Muscle of leg (tissue), 11 donors: ENCODE measurements around the gene PDXP. TPM values are rescaled to one million over a fixed set of nuclear protein-coding genes. Genes with fewer than 3 reads are reported as not detected.
A peak's percentile ranks its signal among the peaks of the same experiment; 100 is the strongest.

Experiments
- DNase-seq: peaks from one replicate; pipeline ENCODE4 v3.0.0; 2013
- H3K27ac ChIP-seq: one replicate; pipeline ENCODE4 v1.5.1; 2013; ENCODE audit warnings: mild to moderate bottlenecking, low read length, control low read depth
- H3K27me3 ChIP-seq: one replicate; pipeline ENCODE4 v1.6.1; 2013; ENCODE audit warnings: low read length; ENCODE audit not compliant: control insufficient read depth, insufficient read depth
- H3K36me3 ChIP-seq: one replicate; pipeline ENCODE4 v1.6.1; 2013; ENCODE audit warnings: low read length; ENCODE audit not compliant: control insufficient read depth, insufficient read depth
- H3K4me1 ChIP-seq: one replicate; pipeline ENCODE4 v1.6.1; 2013; ENCODE audit warnings: low read length; ENCODE audit not compliant: control insufficient read depth, insufficient read depth
- H3K4me3 ChIP-seq: one replicate; pipeline ENCODE4 v1.5.1; 2013; ENCODE audit warnings: low read length, control low read depth
- H3K9me3 ChIP-seq: replicated peaks from 2 replicates; pipeline ENCODE4 v1.6.1; 2013; ENCODE audit warnings: low read depth, low read length; ENCODE audit not compliant: control insufficient read depth
- WGBS: methylation state at CpG from one replicate; pipeline ENCODE4 v1.1.5; 2013; ENCODE audit warnings: missing lambda C conversion rate; ENCODE audit not compliant: insufficient coverage; 5-methylcytosine and 5-hydroxymethylcytosine counted together
- polyA plus RNA-seq, 8 donors: library from polyadenylated mRNA; unstranded; fragments of 120-200 nt; gene quantifications; one replicate each; pipeline versions ENCODE4 v1.2.1 to v1.2.3, GENCODE V29; 2013; ENCODE audit warnings: inconsistent platforms in 1 of 8, low replicate concordance in 1 of 8; ENCODE audit not compliant: insufficient read length in 8 of 8, insufficient read depth in 1 of 8
- total RNA-seq: library from RNA; stranded (reverse); fragments of 120-200 nt; gene quantifications from one replicate; pipeline ENCODE4 v1.2.4, GENCODE V29; 2013

The PDXP gene
- total and polyA plus RNA-seq, 9 donors = 10.8 to 17.8 (median 15.3) TPM

DNA sequence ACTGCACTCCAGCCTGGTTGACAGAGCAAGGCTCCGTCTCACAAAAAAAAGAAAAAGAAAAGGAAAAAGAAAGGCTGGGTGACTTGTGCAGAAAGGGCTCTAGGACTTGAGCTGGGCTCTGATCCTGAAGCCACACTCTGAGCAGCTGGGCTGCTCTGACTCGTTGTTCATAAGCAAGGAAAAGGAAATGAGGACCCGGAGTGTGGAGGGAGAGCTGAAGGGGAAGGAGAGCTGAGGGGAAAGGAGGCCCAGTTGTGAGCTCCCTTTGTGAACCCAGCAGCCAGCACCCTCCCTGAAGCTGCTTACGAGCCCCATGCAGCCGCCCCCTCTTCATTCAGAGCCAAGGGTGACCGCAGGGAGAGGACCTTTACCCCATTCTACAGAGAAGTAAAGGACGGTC is 31.4 kb upstream of the PDXP start:
- Histone ChIP-seq H3K4me1 (peaks cover 61% of the 10 kb centered on the region), H3K27me3 (no peaks in the 10 kb centered on the region), H3K36me3 (peaks cover 78% of the 10 kb centered on the region), H3K4me3 (no peak overlapping the region), H3K9me3 (no peaks in the 10 kb centered on the region), H3K27ac (peak overlapping the region; percentile 53)
- 25% methylated on average over 4 of the region's 7 CpGs for WGBS
- peak; percentile 72 for DNase-seq

DNA sequence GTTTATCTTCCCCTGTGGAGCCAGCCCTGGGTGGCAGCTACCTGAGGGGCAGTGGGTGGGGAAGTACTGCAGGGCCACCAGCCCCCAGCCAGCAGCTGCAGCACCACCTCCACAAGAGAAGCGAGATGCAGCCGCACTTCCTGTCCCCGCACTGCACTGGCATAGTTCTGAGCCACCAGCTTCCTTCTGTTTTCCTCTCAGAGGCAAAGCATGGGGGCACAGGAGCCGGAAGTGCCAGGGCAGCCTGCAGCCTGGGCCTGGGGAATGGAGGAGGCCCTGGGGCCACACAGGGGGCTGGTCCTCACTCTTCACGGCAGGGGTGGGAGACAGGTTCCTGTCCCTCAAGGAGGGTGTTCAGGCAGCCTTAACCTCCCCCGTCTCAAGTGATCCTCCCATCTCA is 31.0 kb upstream of the PDXP start:
- no peaks in the 10 kb centered on the region for H3K27me3 ChIP-seq
- 45% methylated on average over 2 of the region's 6 CpGs for WGBS
- H3K36me3 ChIP-seq = peaks cover 77% of the 10 kb centered on the region
- H3K9me3 ChIP-seq = no peaks in the 10 kb centered on the region
- peaks cover 65% of the 10 kb centered on the region for H3K4me1 ChIP-seq
- H3K27ac ChIP-seq = peak overlapping the region; percentile 53
- no peak overlapping the region for H3K4me3 ChIP-seq
- peak; percentile 55 for DNase-seq

DNA sequence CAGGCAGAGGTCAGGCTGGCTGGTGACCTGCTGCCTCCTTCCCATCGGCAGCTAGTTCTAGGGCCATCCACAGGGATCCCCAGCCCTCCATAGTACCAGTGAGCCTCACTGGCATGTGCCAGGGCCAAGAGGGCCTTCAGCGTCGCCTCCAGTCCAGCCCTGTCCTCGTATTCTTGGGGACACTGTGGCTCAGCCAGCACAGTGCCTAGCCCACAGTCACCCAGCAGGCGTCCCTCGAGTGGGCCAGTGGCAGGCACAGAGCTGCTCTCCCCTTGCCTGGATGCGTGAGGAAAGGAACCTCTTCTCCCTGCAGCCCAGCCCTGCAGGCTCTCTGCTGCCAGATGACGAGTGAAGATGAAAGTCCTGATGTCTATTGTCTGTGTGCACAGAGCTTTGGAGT is 29.7 kb upstream of the PDXP start:
- H3K27ac ChIP-seq = no peak overlapping the region
- peaks cover 70% of the 10 kb centered on the region for H3K4me1 ChIP-seq
- no peak overlapping the region for H3K4me3 ChIP-seq
- H3K27me3 ChIP-seq = no peaks in the 10 kb centered on the region
- peak; percentile 11 for DNase-seq
- H3K36me3 ChIP-seq = peaks cover 73% of the 10 kb centered on the region
- no peaks in the 10 kb centered on the region for H3K9me3 ChIP-seq
- 88% methylated on average over 4 of the region's 8 CpGs for WGBS

DNA sequence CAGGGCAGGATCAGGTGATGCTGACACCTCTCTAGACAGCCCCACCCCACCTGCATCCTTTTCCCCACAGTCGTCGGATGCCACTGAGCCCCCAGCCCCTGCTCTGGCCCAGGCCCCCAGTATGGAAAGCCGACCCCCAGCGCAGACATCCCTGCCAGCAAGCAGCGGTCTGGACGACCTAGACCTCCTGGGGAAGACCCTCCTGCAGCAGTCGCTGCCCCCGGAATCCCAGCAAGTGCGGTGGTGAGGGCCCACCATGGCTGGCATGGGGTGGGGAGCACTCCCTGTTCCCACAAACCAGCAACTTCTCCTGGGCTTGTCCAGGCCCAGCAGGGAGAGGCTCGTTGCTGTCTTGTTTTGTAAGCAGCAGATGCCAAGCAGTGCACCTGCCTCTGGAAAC is 28.6 kb upstream of the PDXP start:
- no peak overlapping the region for H3K27ac ChIP-seq
- no peak for DNase-seq
- no peaks in the 10 kb centered on the region for H3K27me3 ChIP-seq
- H3K4me1 ChIP-seq = peaks cover 71% of the 10 kb centered on the region
- 94% methylated on average over 8 of the region's 10 CpGs for WGBS
- H3K9me3 ChIP-seq = no peaks in the 10 kb centered on the region
- no peak overlapping the region for H3K4me3 ChIP-seq
- peaks cover 66% of the 10 kb centered on the region for H3K36me3 ChIP-seq

DNA sequence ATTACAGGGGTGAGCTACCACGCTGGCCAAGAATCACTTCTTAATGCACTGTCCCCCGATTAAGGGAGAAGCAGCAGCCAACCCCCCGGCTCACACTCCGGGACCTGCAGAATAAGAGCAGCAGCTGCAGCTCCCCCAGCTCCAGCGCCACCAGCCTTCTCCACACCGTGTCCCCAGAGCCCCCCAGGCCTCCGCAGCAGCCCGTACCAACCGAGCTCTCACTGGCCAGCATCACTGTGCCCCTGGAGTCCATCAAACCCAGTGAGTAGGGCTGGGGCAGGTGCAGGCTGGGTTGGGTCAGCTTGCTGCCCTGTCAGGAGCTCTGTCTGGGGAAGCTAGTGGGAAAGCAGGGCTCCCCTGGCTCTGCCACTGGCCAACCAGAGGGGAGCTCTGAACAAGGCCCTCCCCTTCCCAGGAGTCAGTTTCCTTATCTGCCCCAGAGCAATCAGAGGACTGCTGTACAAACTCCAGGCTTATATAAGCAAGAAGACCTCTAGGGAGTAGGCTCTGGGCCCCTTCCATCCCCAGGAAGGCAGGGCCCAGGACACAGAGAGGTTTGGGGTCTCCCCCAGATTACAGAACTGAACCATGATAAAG is 27.6 kb upstream of the PDXP start:
- WGBS = 92% methylated on average over 4 of the region's 9 CpGs
- Histone ChIP-seq H3K36me3 (peaks cover 57% of the 10 kb centered on the region), H3K9me3 (no peaks in the 10 kb centered on the region), H3K4me3 (no peak overlapping the region), H3K27me3 (no peaks in the 10 kb centered on the region), H3K27ac (peak overlapping the region; percentile 87), H3K4me1 (peaks cover 71% of the 10 kb centered on the region)
- peak; percentile 14 for DNase-seq

DNA sequence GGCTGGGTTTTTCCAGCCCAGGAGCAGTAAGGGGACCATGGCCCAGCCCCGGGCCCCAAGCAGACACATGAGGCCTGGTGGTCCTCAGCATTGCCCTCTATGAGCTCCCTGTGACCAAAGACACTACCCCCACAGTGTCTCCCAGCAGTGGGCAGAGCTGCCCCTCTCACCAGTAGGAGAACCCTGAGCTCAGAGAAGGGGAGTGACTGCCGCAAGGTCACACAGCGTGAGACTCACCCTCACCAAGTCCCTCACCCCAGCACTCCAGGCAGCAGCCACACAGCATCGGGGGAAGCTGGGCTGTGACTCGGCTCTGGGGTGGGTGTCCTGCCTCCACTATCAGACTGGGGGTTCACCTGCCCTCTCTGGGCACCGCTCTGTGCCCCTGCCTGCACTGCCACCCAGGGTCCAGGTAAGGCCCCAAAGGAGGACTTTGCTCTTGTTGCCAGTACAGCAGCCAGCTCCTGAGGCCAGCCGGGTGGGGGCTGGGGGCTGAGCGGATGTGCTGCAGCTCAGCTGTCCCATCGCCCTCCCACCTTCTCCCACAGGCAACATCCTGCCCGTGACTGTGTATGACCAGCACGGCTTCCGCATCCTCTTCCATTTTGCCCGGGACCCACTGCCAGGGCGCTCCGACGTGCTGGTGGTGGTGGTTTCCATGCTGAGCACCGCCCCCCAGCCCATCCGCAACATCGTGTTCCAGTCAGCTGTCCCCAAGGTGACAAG is 26.9 kb upstream of the PDXP start:
- Histone ChIP-seq H3K4me3 (no peak overlapping the region), H3K9me3 (no peaks in the 10 kb centered on the region), H3K27me3 (no peaks in the 10 kb centered on the region), H3K36me3 (peaks cover 51% of the 10 kb centered on the region), H3K4me1 (peaks cover 69% of the 10 kb centered on the region), H3K27ac (peak overlapping the region; percentile 87)
- peak; percentile 36 for DNase-seq
- WGBS = 77% methylated on average over 18 of the region's 19 CpGs

DNA sequence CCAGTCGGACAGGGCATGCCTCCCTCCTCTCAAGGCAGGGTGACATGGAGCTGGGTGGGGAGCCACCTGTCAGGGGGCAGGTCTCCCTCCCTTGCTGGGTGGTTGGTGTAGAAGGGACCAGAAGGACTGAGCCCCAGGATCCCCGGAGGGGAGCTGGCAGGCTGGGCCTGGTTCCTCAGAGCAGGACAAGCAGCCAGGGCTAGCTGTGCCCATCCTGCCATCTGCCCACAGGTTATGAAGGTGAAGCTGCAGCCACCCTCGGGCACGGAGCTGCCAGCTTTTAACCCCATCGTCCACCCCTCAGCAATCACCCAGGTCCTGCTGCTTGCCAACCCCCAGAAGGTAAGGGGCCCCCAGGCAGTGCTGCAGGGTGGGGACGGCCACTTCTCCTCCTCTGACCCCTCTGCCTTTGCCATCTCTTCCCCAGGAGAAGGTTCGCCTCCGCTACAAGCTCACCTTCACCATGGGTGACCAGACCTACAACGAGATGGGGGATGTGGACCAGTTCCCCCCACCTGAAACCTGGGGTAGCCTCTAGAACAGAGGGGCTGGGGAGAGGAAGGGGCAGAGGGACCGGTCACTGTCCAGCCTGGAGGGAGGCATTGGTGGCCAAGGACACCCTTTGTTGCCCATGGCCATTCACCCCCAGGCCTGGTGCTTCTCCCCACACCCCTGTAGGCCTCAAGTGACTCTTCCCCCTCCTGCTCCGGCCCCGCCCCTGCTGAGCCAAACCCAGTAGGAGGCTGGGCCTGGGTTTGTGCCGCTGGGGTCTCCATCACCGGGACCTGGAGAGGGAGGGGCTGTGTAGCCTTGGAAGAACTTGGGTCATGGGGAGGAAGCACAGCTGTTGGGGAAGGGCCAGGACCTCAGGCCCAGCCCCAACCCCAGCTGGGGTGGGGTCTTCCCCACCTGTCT is 26.1 kb upstream of the PDXP start:
- H3K4me1 ChIP-seq = peaks cover 68% of the 10 kb centered on the region
- DNase-seq = peak; percentile 57
- WGBS = 73% methylated on average over 8 of the region's 14 CpGs
- no peaks in the 10 kb centered on the region for H3K9me3 ChIP-seq
- no peaks in the 10 kb centered on the region for H3K27me3 ChIP-seq
- no peak overlapping the region for H3K4me3 ChIP-seq
- peaks cover 47% of the 10 kb centered on the region for H3K36me3 ChIP-seq
- H3K27ac ChIP-seq = peak overlapping the region; percentile 87

DNA sequence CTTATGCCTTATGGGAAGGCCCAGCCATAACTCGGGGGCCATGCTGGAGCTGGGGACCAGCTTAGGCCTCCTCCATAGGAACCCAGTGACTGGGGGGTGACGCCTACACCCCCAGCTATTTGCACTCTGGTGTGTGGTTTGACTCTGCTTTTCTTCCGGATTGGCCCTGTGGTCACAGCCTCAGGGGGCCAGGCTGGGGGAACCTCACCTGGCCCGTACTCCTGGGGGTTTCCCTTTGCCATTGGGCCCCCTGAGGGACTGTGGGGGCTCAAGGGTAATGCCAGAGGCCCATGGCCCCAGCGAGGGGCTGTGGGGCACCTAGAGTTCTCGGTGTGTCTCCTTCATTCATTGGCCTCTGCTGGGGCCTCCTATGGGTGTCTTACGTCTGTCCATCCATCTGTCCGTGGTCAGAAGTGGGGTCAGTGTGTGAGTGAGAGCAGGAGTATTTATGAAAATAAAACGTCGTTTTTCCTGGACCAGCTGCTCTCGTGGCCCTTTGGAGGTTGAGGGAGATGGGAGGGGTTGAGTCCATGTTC is 25.4 kb upstream of the PDXP start:
- Histone ChIP-seq H3K27me3 (no peaks in the 10 kb centered on the region), H3K4me3 (no peak overlapping the region), H3K4me1 (peaks cover 68% of the 10 kb centered on the region), H3K36me3 (peaks cover 41% of the 10 kb centered on the region), H3K27ac (peak overlapping the region; percentile 87), H3K9me3 (no peaks in the 10 kb centered on the region)
- DNase-seq = no peak
- WGBS = 16% methylated on average over 6 of the region's 11 CpGs

DNA sequence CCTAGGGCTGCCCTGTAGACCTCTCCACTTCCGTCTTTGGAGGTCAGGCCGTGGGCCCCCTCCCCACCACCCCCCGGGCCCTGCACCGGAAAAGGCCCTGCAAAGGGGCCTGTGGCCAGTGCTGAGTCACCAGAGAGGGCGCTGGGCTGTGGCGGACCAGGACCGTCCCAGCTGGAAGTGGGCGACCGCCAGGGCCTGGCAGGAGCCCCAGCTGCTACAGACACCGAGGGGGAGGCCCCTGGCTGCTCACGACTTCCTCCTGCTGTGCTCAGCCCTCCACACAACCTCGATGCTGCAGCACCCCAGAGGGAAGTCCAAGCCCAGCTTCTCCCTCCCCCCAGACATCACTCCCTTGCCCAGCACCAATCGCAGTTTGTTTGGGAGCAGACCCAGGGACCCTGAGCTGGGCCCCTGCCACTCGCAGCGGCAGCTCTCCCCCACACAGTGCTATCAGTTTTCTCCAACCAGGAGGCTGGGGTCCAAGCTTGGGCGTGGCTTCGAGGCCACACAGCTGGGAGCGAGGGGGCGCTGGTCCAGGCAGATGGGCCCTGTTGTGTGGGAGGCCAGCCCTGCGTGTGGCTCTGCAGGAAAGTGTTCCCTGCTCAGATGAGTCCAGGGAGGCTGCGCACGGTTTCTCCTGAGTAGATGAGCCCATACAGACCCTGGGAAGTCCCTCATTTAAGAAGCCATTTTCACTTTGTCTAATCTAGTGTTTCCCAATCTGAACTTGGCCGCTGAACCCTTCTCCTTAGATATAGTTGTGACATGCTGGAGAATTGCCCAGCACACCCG is 24.7 kb upstream of the PDXP start:
- DNase-seq = peak; percentile 98
- H3K27ac ChIP-seq = peak overlapping the region; percentile 87
- no peaks in the 10 kb centered on the region for H3K27me3 ChIP-seq
- peaks cover 73% of the 10 kb centered on the region for H3K4me1 ChIP-seq
- H3K4me3 ChIP-seq = peak overlapping the region; percentile 9
- 1% methylated on average over 14 of the region's 24 CpGs for WGBS
- H3K9me3 ChIP-seq = no peaks in the 10 kb centered on the region
- H3K36me3 ChIP-seq = peaks cover 35% of the 10 kb centered on the region
